K562 (cell line): ENCODE data around the gene TFE3. TPM values are rescaled to one million over a fixed set of nuclear protein-coding genes. Genes with fewer than 3 reads are reported as not detected.
A peak's percentile ranks its signal among the peaks of the same experiment; 100 is the strongest.

Experiments used
- E4F1 ChIP-seq: fragments of 250-450 bp; sonication (Bioruptor Pico); IDR thresholded peaks from 2 replicates; pipeline ENCODE4 v1.5.0; 2021; ENCODE audit warnings: mild to moderate bottlenecking, borderline replicate concordance
- EZH2 ChIP-seq: IDR thresholded peaks from 2 replicates; pipeline ENCODE4 v1.6.1; 2012; ENCODE audit warnings: low read depth, mild to moderate bottlenecking, inconsistent platforms, low read length, borderline replicate concordance
- GMEB1 ChIP-seq: fragments of 250-450 bp; sonication (Bioruptor Pico); IDR thresholded peaks from 2 replicates; pipeline ENCODE4 v1.4.0; 2020; ENCODE audit warnings: mild to moderate bottlenecking
- GTF2F1 ChIP-seq: IDR thresholded peaks from 2 replicates; pipeline ENCODE4 v1.6.1; 2011; ENCODE audit warnings: low read depth, low read length, improper control_type of control experiment
- GTF3C2 ChIP-seq: IDR thresholded peaks from 3 replicates; pipeline ENCODE4 v1.6.1; 2011; ENCODE audit warnings: borderline replicate concordance, mild to moderate bottlenecking, moderate library complexity; ENCODE audit not compliant: insufficient read length; ENCODE audit errors: extremely low read depth
- NCOR1 ChIP-seq: fragments of 450-650 bp; IDR thresholded peaks from 2 replicates; pipeline ENCODE4 v1.6.1; 2016; ENCODE audit warnings: mild to moderate bottlenecking, moderate library complexity
- NR2C2 ChIP-seq, 2 experiments: fragments of 200-800 bp in 1 of 2; sonication (Bioruptor generic) in 1 of 2; sonication (generic) in 1 of 2; formaldehyde crosslinking in 1 of 2; IDR thresholded peaks; 2 replicates each; pipeline versions ENCODE4 v1.6.1 to v1.8.0; 2016 to 2022; ENCODE audit warnings: mild to moderate bottlenecking in 1 of 2, missing compliant biosample characterization in 1 of 2, missing genetic modification characterization in 1 of 2, missing genetic modification reagents in 1 of 2
- SP1 ChIP-seq: sonication (generic); formaldehyde crosslinking; IDR thresholded peaks from 2 replicates; pipeline ENCODE4 v1.8.1; 2022; ENCODE audit warnings: mild to moderate bottlenecking, missing genetic modification reagents
- ZBTB49 ChIP-seq: sonication (generic); formaldehyde crosslinking; IDR thresholded peaks from 2 replicates; pipeline ENCODE4 v1.8.0; 2022; ENCODE audit warnings: missing genetic modification reagents, mild to moderate bottlenecking, borderline replicate concordance
- ZBTB8A ChIP-seq: fragments of 450-650 bp; IDR thresholded peaks from 2 replicates; pipeline ENCODE4 v1.6.1; 2018; ENCODE audit warnings: mild to moderate bottlenecking, moderate library complexity; ENCODE audit not compliant: partially characterized antibody
- ZNF280B ChIP-seq: fragments of 250-450 bp; sonication (Bioruptor Pico); IDR thresholded peaks from 2 replicates; pipeline ENCODE4 v1.5.1; 2021; ENCODE audit warnings: mild to moderate bottlenecking
- polyA plus RNA-seq, 8 experiments: library from polyadenylated mRNA; depleted of rRNA in 4 of 8; stranded (reverse) in 5 of 8; unstranded in 3 of 8; fragments of >200 nt; fragmentation: Nextera tagmentation in 2 of 8; fragmentation: Illumina TruSeq in 1 of 8; extraction: Ambion mirVana in 2 of 8; extraction: Trizol in 1 of 8; gene quantifications; 2 replicates each; pipeline versions ENCODE4 v1.2.1 to v1.2.3, GENCODE V29; 2011 to 2014; ENCODE audit warnings: inconsistent platforms in 1 of 8, missing spikeins in 1 of 8
- total RNA-seq, 7 experiments: library from RNA; depleted of rRNA in 6 of 7; stranded (reverse); fragments of >200 nt in 6 of 7; fragmentation: Illumina TruSeq in 2 of 7; extraction: Trizol in 2 of 7; gene quantifications; 2 replicates each; pipeline versions ENCODE4 v1.2.1 to v1.2.3, GENCODE V29; 2011 to 2021; ENCODE audit warnings: low replicate concordance in 1 of 7

Gene TFE3
- total and polyA plus RNA-seq, 9 of the 15 experiments (the other 6 are each of a cell fraction or from before 2014, with no cell fraction given) = 1.9 to 20.3 (median 11.9) TPM

- TF ChIP-seq ZBTB49 (no peak), NCOR1 (peak; percentile 49; the same call in 1 of the 2 replicates), E4F1 (CRISPR knock-in tag) (no peak), NR2C2 (CRISPR knock-in tag; IDR thresholded peaks at IDR 0.05) (no peak), NR2C2 (tag; IDR thresholded peaks at IDR 0.05) (no peak), SP1 (CRISPR knock-in tag) (0 out of 2 replicates have a peak, but pooled peaks have one; percentile 19), GTF2F1 (no peak), ZBTB8A (no peak), EZH2 (no peak), GMEB1 (CRISPR knock-in tag) (no peak), GTF3C2 (no peak), ZNF280B (CRISPR knock-in tag) (no peak)
These were observed 3.4 kb downstream of the TFE3 start (continued) for GRCh38 chrX:49039598-49040375.
